Keratinocyte (primary cell): Measurements from ENCODE around the gene ECHDC3. TPM values are rescaled to one million over a fixed set of nuclear protein-coding genes. Genes with fewer than 3 reads are reported as not detected.

ENCODE experiments used
- DNase-seq: peaks from one replicate; pipeline ENCODE4 v3.0.0-alpha.2; 2011; ENCODE audit warnings: low read depth, missing footprints, low spot score
- FAIRE-seq: peaks from 2 replicates; lab custom pipeline; 2011; peaks lifted over from hg19 to GRCh38; lab: Jason Lieb, UNC
- H2AFZ ChIP-seq: 2 replicates; pipeline ENCODE4 v1.6.0; 2012; ENCODE audit warnings: low read length, control low read depth, inconsistent platforms; ENCODE audit not compliant: control insufficient read depth
- H3K27ac ChIP-seq: 2 replicates; pipeline ENCODE4 v1.5.1; 2011; ENCODE audit warnings: low read length; ENCODE audit not compliant: control insufficient read depth, insufficient read depth
- H3K27me3 ChIP-seq: 3 replicates; pipeline ENCODE4 v1.6.0; 2011; ENCODE audit warnings: low read length; ENCODE audit not compliant: control insufficient read depth, insufficient read depth; ENCODE audit errors: extremely low read depth
- H3K36me3 ChIP-seq, 2 experiments: 2 replicates in 1 of 2; 3 replicates in 1 of 2; pipeline ENCODE4 v1.5.1; 2011; ENCODE audit warnings: low read length in 2 of 2, mild to moderate bottlenecking in 1 of 2; ENCODE audit not compliant: control insufficient read depth in 2 of 2, insufficient read depth in 2 of 2; ENCODE audit errors: extremely low read depth in 1 of 2
- H3K4me1 ChIP-seq: 3 replicates; pipeline ENCODE4 v1.5.1; 2011; ENCODE audit warnings: low read length; ENCODE audit not compliant: control insufficient read depth, insufficient read depth; ENCODE audit errors: extremely low read depth
- H3K4me2 ChIP-seq: 3 replicates; pipeline ENCODE4 v1.6.0; 2011; ENCODE audit warnings: low read depth, low read length; ENCODE audit not compliant: control insufficient read depth, insufficient read depth; ENCODE audit errors: extremely low read depth
- H3K4me3 ChIP-seq, 3 experiments: fragments of 200-600 bp in 1 of 3; sonication (generic) in 1 of 3; 2 replicates in 2 of 3; 3 replicates in 1 of 3; pipeline ENCODE4 v1.5.1; 2011 to 2016; ENCODE audit warnings: low read length in 3 of 3, mild to moderate bottlenecking in 3 of 3, control low read depth in 2 of 3, inconsistent platforms in 1 of 3, low read depth in 1 of 3, mixed read lengths in 1 of 3, mixed run types in 1 of 3, moderate library complexity in 1 of 3; ENCODE audit not compliant: control insufficient read depth in 2 of 3, insufficient read depth in 2 of 3; ENCODE audit errors: extremely low read depth in 1 of 3
- H3K79me2 ChIP-seq: 2 replicates; pipeline ENCODE4 v1.6.0; 2012; ENCODE audit warnings: low read length; ENCODE audit not compliant: control insufficient read depth, insufficient read depth
- H3K9ac ChIP-seq: 3 replicates; pipeline ENCODE4 v1.6.0; 2011; ENCODE audit warnings: low read length; ENCODE audit not compliant: control insufficient read depth, insufficient read depth; ENCODE audit errors: extremely low read depth
- H3K9me1 ChIP-seq: 3 replicates; pipeline ENCODE4 v1.6.0; 2011; ENCODE audit warnings: low read length; ENCODE audit not compliant: control insufficient read depth, insufficient read depth; ENCODE audit errors: extremely low read depth
- H3K9me3 ChIP-seq: 2 replicates; pipeline ENCODE4 v1.5.1; 2012; ENCODE audit warnings: low read depth, low read length; ENCODE audit not compliant: control insufficient read depth
- H4K20me1 ChIP-seq: 3 replicates; pipeline ENCODE4 v1.6.0; 2011; ENCODE audit warnings: low read length; ENCODE audit not compliant: control insufficient read depth, insufficient read depth; ENCODE audit errors: extremely low read depth
- CTCF ChIP-seq, 3 experiments: IDR thresholded peaks in 1 of 3; conservative IDR thresholded peaks in 1 of 3; optimal IDR thresholded peaks in 1 of 3; 2 replicates in 2 of 3; 3 replicates in 1 of 3; pipeline versions ENCODE3 to v1.5.1; 2011; ENCODE audit warnings: low read length in 3 of 3, mild to moderate bottlenecking in 3 of 3, moderate library complexity in 2 of 3, control low read depth in 1 of 3, inconsistent platforms in 1 of 3; ENCODE audit not compliant: insufficient read depth in 2 of 3; ENCODE audit errors: extremely low read depth in 1 of 3
- EZH2 ChIP-seq: IDR thresholded peaks from one replicate; pipeline ENCODE4 v1.6.1; 2012; ENCODE audit warnings: inconsistent platforms, mild to moderate bottlenecking, low read length, moderate library complexity
- dilution Hi-C: fragments of 300-500 bp; cut with MboI; formaldehyde crosslinking; loops from one replicate; pipeline ENCODE4 v1.7.0; 2020; ENCODE audit warnings: low sequenced_read_pairs; ENCODE audit not compliant: extremely low pct_ligation_motif_present
- polyA plus RNA-seq, 5 experiments: library from polyadenylated mRNA; depleted of rRNA in 3 of 5; stranded (reverse) in 3 of 5; stranded (forward) in 1 of 5; unstranded in 1 of 5; fragments of >200 nt; gene quantifications; 1 replicate in 1 of 5; 2 replicates in 3 of 5; 3 replicates in 1 of 5; pipeline versions ENCODE4 v1.2.1 to v1.2.3, GENCODE V29; 2011 to 2012; ENCODE audit warnings: missing spikeins in 2 of 5, low read depth in 1 of 5, low replicate concordance in 1 of 5

The ECHDC3 gene
- polyA plus RNA-seq, 1 donor (not counting 4 experiments of a cell fraction or from before 2014, with no cell fraction given): 3.5 TPM

- H2AFZ ChIP-seq: no peak overlapping the region
- no peak overlapping the region for H3K4me3 ChIP-seq
- no peaks in the 10 kb centered on the region for H3K9me1 ChIP-seq
- H3K79me2 ChIP-seq: no peaks in the 10 kb centered on the region
- no peak overlapping the region for H3K9ac ChIP-seq
- H3K9me3 ChIP-seq: no peaks in the 10 kb centered on the region
- peaks cover 7% of the 10 kb centered on the region for H3K27me3 ChIP-seq
- H3K4me2 ChIP-seq: no peak overlapping the region
- TF ChIP-seq CTCF (optimal IDR thresholded peaks at IDR 0.05 in 1 of 3, IDR thresholded peaks at IDR 0.05 in 1 of 3, conservative IDR thresholded peaks at IDR 0.05 in 1 of 3; ENCODE audit: extremely low read depth in 1 of 3, insufficient read depth in 2 of 3, low read length in 3 of 3) (no peak), EZH2 (no peak)
- H3K4me1 ChIP-seq: peaks cover 7% of the 10 kb centered on the region
- FAIRE-seq (no peak), DNase-seq (no peak)
- no peak overlapping the region for H3K27ac ChIP-seq
- no peaks in the 10 kb centered on the region for H3K36me3 ChIP-seq
- no peaks in the 10 kb centered on the region for H4K20me1 ChIP-seq
- dilution Hi-C loops: no loop called here
Measured at GRCh38 chr10:11787846-11788245, 45.7 kb downstream of the ECHDC3 start.

- DNase-seq (no peak), FAIRE-seq (peak; percentile 13)
- no peak overlapping the region for H3K4me2 ChIP-seq
- no peak overlapping the region for H2AFZ ChIP-seq
- H3K9me3 ChIP-seq: no peaks in the 10 kb centered on the region
- no peaks in the 10 kb centered on the region for H3K36me3 ChIP-seq
- dilution Hi-C loops: no loop called here
- TF ChIP-seq EZH2 (no peak), CTCF (optimal IDR thresholded peaks at IDR 0.05 in 1 of 3, IDR thresholded peaks at IDR 0.05 in 1 of 3, conservative IDR thresholded peaks at IDR 0.05 in 1 of 3; ENCODE audit: extremely low read depth in 1 of 3, insufficient read depth in 2 of 3, low read length in 3 of 3) (no peak)
- H4K20me1 ChIP-seq: no peaks in the 10 kb centered on the region
- no peak overlapping the region for H3K27ac ChIP-seq
- H3K9ac ChIP-seq: no peak overlapping the region
- no peaks in the 10 kb centered on the region for H3K79me2 ChIP-seq
- H3K4me1 ChIP-seq: peaks cover 6% of the 10 kb centered on the region
- no peaks in the 10 kb centered on the region for H3K9me1 ChIP-seq
- H3K4me3 ChIP-seq: no peak overlapping the region
- H3K27me3 ChIP-seq: peaks cover 7% of the 10 kb centered on the region
Measured at GRCh38 chr10:11789306-11789705, 47.1 kb downstream of the ECHDC3 start.
